Body of pancreas (tissue), 4 donors: ENCODE data around the gene NPY1R.

Source experiments
- POLR2A ChIP-seq, 3 donors: fragments of 450-650 bp; IDR thresholded peaks; one replicate each; pipeline ENCODE4 v1.6.1; 2016; ENCODE audit warnings: antibody characterized with exemption in 3 of 3, mild to moderate bottlenecking in 2 of 3
- TF ChIP-seq, protein P1 (sequence below), 7 experiments: fragments of 450-650 bp in 4 of 7; fragments of 200-600 bp in 3 of 7; sonication (generic) in 3 of 7; IDR thresholded peaks; one replicate each; pipeline ENCODE4 v1.5.1; 2016 to 2019; ENCODE audit warnings: antibody characterized with exemption in 7 of 7

DNA sequence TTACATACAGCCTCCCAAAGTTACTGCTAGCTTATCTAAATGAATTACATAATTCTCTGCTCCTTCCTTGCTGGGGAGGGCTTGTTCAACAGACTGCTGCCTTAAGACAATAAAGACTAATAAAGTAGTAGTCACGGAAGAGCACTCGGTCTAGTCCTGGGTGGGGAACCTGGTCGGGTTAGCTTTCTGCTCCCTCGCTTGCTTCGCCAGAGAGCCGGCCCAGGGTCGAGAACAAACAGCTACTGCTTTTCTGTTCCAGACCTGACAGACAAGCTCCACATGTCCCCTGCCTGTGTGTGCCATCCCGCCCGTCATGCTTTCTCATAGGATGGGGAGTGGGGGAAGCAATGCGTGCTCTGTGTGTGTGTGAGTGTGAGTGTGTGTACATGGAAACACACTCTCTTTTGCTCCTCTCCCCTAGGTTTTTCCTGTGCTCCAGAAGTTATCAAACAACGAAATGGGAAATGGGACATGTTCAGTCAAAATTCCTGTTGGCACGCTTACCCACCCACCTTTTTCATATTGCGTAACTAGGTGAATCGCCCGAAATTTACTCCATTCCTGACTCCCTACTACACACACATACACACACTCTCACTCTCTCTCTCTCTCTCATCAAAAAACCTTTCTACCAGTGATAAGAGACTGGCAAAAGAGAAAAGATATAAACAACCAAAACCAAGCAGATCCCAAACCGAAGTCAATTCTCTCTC is 1.3 kb downstream of the NPY1R start:
- TF ChIP-seq, protein P1, sequence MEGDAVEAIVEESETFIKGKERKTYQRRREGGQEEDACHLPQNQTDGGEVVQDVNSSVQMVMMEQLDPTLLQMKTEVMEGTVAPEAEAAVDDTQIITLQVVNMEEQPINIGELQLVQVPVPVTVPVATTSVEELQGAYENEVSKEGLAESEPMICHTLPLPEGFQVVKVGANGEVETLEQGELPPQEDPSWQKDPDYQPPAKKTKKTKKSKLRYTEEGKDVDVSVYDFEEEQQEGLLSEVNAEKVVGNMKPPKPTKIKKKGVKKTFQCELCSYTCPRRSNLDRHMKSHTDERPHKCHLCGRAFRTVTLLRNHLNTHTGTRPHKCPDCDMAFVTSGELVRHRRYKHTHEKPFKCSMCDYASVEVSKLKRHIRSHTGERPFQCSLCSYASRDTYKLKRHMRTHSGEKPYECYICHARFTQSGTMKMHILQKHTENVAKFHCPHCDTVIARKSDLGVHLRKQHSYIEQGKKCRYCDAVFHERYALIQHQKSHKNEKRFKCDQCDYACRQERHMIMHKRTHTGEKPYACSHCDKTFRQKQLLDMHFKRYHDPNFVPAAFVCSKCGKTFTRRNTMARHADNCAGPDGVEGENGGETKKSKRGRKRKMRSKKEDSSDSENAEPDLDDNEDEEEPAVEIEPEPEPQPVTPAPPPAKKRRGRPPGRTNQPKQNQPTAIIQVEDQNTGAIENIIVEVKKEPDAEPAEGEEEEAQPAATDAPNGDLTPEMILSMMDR (IDR thresholded peaks at IDR 0.05), result no peak
- no peak for TF ChIP-seq POLR2A (IDR thresholded peaks at IDR 0.05)
